GM12873 (cell line): ENCODE results near the gene LPGAT1.

ENCODE experiments used
- CTCF ChIP-seq: IDR thresholded peaks from 2 replicates; pipeline ENCODE4 v1.5.1; 2012; ENCODE audit warnings: low read depth, mild to moderate bottlenecking, moderate library complexity, low read length, control low read depth; ENCODE audit not compliant: insufficient read depth; ENCODE audit errors: missing control alignments

Gene LPGAT1

DNA sequence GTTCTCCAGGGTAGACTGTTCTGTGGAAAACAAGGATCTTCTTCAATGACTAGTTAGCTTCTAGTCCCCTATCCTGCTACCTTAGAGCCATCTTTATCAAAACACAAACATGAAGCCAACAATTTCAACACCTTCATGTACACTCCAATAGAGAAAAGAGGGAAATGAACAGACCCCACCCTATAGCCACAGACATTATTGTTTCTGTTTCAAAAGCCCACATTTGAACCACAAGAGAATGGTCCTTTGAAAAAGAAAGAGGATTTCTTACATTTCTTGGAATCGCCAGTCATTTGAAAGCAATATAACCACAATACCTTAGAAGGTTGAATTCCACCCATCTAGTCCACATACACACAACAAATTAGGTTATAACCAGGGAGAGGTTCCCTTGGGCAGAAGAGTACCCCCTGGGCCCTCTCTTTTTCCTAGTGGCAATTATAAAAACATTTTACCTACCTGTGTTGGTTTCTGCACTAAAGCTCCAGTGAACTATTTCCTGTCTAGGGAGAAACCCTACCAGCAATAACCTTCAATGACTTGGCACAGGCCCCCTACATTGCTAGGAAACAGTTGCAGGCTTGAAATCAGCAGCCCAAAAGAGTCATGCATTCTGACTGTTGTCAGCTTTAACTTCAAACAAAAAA is 2.7 kb upstream of the LPGAT1 start:
- no peak for TF ChIP-seq CTCF

DNA sequence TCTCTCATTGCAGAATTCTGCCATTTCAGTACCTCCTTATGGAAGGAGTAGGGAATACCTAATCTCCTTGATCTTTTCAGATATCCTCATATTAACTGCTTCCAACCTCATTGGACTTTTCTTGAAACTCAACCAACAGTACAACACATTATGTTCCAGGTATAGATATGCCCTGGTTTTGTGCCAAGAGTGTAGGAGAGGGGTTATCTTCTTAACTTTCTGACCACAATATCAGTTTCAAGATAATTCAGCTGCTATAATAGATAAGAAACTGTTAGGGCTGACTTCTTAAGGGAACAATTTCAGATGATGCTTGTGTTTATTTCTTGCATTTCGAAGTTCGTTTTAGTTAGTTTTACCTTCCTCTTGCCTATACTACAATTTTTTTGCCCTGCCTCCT is 2.1 kb upstream of the LPGAT1 start:
- no peak for TF ChIP-seq CTCF

- no peak for TF ChIP-seq CTCF
These were observed 1.2 kb upstream of the LPGAT1 start for GRCh38 chr1:211831558-211832323.

DNA sequence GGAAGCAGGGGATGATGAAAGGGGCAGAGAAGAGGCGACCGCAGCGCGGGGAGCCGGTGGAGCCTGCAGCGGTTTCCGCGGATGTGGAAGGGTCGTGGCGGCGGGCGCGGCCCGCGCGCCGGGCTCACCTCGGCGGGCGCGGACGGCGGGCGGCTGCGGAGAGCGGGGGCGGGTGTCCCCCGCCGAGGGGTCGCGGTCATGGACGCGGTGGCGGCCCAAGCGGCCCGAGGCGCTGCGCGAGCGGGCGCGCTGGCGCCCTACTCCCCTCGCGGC is 572 bp downstream of the LPGAT1 start:
- TF ChIP-seq CTCF: no peak

DNA sequence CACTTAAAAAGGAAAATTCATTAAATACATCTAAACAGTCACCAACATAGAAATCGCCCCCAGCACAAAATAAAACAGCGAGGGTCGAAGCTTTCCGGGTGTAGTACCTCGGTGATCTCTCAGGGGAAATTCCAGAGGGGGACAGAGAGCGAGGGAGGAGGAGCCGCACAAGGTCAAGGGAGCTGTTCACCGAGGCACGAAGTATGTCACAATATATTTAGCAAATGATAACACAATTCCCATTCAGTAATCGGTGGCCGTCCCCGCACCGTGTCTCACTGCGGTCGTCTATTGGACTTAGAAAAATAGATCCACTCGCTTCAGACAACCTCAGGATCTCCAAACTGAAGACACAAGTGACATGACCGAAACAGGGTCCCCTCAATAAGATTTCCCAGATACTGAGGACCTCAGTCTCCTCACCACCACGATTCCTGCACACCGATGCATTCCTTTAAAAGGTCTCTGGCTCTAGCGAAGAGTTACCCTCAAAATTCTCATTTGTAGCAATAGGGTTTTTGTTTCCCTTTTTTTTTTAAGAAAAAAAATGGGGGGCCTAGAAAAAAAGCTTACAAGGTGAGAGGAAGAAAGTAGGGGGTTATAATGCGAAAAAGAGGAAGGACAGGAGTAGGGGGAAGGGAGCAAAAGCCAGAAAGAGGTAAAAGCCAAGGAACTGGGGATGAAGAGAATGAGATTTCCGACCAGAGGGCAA is 1.1 kb downstream of the LPGAT1 start:
- TF ChIP-seq CTCF: no peak

DNA sequence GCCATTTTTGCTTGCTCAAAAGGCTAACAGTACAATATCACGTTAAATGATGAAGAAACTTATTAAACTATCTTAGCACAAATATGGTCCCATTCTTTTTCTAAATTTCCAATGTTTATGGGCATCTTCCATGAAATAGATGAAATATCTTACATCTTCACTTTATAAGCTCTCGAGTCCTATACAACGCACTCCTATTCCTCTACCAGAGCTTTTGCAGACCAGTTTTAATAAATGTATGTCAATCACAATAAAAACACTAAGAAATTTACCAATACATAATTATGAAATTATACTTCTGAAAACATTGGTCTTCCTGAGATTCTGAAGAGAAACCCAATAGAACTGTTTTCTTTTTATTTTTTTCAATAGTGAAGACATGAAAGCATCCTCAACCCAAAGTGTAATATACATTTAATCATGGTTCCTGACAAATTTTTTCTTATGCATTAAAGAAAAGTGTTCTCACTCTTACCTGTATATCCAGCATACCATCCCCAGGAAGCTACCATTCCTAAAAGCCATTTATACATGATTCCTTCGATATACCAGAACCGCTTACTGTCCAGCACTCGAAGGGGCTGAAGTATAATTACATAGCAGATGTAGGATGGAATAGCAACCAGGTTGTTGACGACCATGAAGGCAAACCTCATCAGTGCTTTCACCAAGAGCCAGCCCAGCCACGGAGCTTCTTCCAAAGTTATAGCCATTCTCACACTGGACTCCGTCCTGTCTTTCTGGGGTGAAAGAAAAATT is 1.8 kb downstream of the LPGAT1 start:
- no peak for TF ChIP-seq CTCF

- no peak for TF ChIP-seq CTCF
These were observed 3.5 kb downstream of the LPGAT1 start for GRCh38 chr1:211827051-211827450.
